ENCODE measurements around the gene KIZ.

The KIZ gene

DNA sequence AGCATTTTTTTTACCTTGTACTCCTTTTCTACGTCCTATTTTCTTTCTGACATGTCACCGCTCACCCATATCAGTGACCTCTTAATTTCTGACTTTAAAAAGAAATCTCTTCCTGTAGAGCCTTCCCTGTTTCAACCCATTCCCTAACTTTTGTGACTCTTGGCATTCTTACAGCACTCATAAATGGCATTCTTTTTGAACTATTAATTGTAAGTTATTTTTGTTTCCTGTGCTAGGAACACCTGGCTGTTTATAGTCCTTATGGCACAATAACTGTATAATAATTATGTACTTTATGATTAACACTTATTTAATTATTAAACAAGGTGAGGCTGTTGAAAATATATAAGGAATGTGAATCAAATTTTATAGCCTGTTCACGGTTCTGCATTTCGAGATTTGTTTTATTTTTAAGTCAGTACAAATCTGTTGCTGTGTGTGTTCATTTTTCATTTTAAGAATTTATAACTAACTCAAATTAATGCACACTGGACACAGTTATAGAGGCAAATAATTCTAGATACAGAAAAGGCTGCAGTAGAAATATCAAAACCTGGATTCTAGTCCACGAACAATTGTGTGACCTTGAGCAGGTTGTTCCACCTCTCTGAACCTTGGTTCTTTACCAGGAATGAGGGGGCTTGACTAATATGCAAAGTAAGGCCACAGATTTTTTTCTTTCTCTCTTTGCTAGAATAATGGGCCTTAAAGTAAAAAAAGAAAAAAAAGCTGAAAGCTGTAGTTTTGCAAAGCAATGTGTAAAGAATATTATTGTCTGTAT, 1.5 kb downstream of the KIZ start:
- H3K4me3 ChIP-seq (ENCODE audit: low read depth, low read length) = no peak overlapping the region

DNA sequence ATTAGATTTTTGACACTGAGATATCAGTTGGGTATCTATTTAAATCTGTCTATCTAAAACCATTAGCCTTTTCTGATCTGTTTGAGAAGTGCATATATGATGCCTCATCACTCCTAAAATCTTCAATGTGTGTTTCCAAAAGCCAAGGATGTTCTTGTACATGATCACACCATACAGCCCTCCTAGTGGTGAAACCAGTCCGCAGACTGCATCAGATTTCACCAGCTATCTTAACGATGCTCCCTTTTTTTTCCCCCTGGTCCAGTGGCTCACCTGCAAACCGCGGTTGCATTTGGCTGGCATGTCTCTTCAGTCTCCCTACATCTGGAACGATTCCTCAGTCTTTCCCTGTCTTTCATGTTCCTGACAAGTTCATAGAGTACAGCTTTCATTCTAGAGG, 4.0 kb downstream of the KIZ start:
- TF ChIP-seq, protein P1, sequence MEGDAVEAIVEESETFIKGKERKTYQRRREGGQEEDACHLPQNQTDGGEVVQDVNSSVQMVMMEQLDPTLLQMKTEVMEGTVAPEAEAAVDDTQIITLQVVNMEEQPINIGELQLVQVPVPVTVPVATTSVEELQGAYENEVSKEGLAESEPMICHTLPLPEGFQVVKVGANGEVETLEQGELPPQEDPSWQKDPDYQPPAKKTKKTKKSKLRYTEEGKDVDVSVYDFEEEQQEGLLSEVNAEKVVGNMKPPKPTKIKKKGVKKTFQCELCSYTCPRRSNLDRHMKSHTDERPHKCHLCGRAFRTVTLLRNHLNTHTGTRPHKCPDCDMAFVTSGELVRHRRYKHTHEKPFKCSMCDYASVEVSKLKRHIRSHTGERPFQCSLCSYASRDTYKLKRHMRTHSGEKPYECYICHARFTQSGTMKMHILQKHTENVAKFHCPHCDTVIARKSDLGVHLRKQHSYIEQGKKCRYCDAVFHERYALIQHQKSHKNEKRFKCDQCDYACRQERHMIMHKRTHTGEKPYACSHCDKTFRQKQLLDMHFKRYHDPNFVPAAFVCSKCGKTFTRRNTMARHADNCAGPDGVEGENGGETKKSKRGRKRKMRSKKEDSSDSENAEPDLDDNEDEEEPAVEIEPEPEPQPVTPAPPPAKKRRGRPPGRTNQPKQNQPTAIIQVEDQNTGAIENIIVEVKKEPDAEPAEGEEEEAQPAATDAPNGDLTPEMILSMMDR (IDR thresholded peaks at IDR 0.05; ENCODE audit: borderline replicate concordance, insufficient read depth, low read depth, low read length) = no peak
- H3K4me3 ChIP-seq (ENCODE audit: low read depth, low read length) = no peak overlapping the region

More for the DNA sequence above, 1.5 kb downstream of the KIZ start:
- TF ChIP-seq, protein P1 (IDR thresholded peaks at IDR 0.05; ENCODE audit: borderline replicate concordance, insufficient read depth, low read depth, low read length) = no peak

DNA sequence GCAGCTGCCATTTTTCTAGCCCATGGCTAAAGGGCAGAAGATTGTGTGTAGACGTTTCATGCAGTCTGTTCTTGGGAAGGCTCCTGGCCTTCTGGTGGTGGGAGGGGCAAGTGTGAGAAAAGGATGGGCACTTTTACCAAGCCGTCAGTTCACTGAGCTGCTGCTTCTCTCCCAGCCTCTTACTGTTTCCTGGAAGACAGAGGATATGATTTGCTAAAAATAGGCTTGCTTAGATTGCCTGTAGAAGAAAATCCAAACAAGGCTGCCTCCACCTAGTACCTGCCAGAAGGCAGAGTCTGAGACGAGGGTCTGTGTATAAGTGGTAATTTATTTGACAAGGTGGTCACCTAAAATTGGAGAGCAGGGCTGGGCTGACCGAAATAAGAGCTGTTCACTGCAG, 7.5 kb downstream of the KIZ start:
- TF ChIP-seq, protein P1 (IDR thresholded peaks at IDR 0.05; ENCODE audit: borderline replicate concordance, insufficient read depth, low read depth, low read length) = no peak
- H3K4me3 ChIP-seq (ENCODE audit: low read depth, low read length) = no peak overlapping the region

DNA sequence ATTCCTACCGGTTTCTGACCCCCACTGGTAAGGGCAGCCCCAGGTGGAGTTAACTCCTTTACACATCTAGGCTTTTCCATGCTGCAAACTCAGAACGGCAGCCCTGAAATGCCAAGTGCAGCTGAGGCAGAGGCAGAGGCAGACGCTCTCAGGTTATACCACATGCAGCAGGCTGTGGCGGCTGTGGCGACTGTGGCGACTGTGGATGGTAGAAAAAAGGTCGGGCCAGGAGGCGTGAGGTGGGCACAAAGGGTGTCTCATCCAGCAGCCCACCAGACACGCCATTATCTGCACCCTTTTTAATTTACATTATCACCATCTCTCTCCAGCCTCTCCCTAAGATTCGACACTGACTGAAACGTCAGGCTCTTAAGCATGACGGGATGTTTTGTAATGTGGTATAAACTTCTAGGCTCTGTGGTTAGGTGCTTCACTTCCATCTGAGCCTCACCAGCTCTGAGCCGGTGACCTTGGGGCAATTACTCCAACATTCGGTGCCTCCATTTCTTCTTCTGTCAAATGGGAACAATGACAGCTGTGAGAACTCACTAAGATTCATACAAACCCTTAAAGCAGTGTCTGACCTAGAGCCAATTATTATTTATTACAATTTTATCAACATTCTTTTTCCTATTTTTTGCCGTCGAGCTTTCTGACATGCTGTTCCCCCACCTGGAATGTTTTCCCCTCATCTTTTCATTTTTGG, 8.2 kb downstream of the KIZ start:
- H3K4me3 ChIP-seq (ENCODE audit: low read depth, low read length) = no peak overlapping the region
- TF ChIP-seq, protein P1 (IDR thresholded peaks at IDR 0.05; ENCODE audit: borderline replicate concordance, insufficient read depth, low read depth, low read length) = no peak

DNA sequence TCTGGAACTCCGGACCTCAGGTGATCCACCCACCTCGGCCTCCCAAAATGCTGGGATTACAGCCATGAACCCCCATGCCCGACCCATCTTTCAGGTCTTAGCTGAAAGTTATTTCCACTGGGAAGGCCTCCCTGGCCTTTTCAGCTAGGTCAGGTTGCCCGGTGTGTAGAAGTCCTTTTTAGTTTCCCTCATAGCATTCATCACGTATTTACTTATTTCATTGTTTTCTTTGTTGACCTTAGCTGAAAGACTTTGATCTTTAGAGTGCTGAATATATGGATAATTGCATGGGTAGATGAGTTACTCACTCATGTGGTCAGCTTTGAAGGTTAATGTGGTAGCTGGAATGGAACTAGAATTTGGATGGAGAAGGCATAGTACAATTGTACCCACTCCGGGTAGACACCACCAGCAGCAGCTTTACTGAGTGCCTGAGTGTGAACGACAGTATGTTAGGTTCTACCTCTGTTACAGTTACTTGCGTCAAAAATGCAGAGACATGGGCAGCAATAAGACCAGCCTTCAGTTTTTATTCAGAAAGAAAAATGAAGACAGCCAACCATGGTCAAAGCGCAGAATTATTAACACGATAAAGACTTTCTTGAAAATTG, 9.1 kb downstream of the KIZ start:
- no peak overlapping the region for H3K4me3 ChIP-seq (ENCODE audit: low read depth, low read length)
- TF ChIP-seq, protein P1 (IDR thresholded peaks at IDR 0.05; ENCODE audit: borderline replicate concordance, insufficient read depth, low read depth, low read length) = no peak

DNA sequence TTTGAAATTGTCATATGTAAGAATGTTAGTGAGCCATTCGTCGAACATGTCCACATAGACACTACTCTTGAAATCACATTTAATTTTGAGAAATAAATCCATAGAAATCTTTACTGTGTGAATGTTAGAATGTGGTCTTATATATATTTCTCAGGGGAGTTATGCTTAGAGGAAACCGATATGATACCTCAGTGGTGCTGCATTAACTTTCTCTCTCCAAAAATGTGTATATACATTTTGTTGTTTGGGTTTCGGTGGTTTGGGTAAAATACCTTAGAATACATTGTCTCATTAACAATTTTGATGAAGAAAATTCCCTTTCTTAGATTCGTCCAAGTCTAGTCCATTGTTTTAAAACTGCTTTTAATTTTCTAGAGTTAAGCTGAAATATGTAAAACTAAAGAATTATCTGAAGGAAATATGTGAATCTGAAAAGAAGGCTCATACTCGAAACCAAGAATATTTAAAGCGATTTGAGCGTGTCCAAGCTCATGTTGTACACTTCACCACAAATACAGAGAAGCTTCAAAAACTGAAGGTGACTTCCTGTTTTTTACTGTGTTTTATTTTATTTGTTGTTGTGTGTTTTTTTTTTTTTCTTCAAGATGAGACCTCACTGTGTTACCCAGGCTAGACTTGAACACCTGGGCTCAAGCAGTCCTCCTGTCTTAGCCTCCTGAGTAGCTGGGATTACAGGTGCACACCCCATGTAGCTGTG, 10.3 kb downstream of the KIZ start:
- no peak overlapping the region for H3K4me3 ChIP-seq (ENCODE audit: low read depth, low read length)
- TF ChIP-seq, protein P1 (IDR thresholded peaks at IDR 0.05; ENCODE audit: borderline replicate concordance, insufficient read depth, low read depth, low read length) = no peak

Data from GM12875 (cell line).